SU-DHL-6 (cell line): ENCODE measurements around the gene PHACTR1.

Source experiments
- H2AFZ ChIP-seq: fragments of 200-600 bp; sonication (generic); 2 replicates; pipeline ENCODE4 v1.6.1; 2014; ENCODE audit warnings: low read depth, mild to moderate bottlenecking, moderate library complexity, mixed read lengths, antibody characterized with exemption, low read length; ENCODE audit not compliant: severe bottlenecking
- H3F3A ChIP-seq: fragments of 200-600 bp; shearing (Covaris generic); 2 replicates; pipeline ENCODE4 v1.6.0; 2016; ENCODE audit warnings: antibody characterized with exemption, mild to moderate bottlenecking; ENCODE audit not compliant: insufficient read depth
- H3K27ac ChIP-seq: fragments of 200-600 bp; sonication (generic); 2 replicates; pipeline ENCODE4 v1.5.1; 2016; ENCODE audit warnings: low read depth, mild to moderate bottlenecking, low read length, moderate library complexity, mixed read lengths
- H3K27me3 ChIP-seq: fragments of 200-600 bp; sonication (generic), shearing (Covaris generic); 2 replicates; pipeline ENCODE4 v1.6.0; 2014; ENCODE audit warnings: mild to moderate bottlenecking, low read length
- H3K36me3 ChIP-seq: fragments of 200-600 bp; sonication (generic); 2 replicates; pipeline ENCODE4 v1.6.1; 2014; ENCODE audit warnings: mild to moderate bottlenecking, low read length, mixed read lengths
- H3K4me2 ChIP-seq: fragments of 300-600, 200-600 bp; shearing (Covaris generic), sonication (generic); 2 replicates; pipeline ENCODE4 v1.6.0; 2014; ENCODE audit warnings: low read length, low read depth, mild to moderate bottlenecking; ENCODE audit not compliant: poor library complexity, severe bottlenecking
- H3K4me3 ChIP-seq: fragments of 200-600 bp; sonication (generic); 2 replicates; pipeline ENCODE4 v1.5.1; 2014; ENCODE audit warnings: antibody characterized with exemption, low read length, mild to moderate bottlenecking, mixed read lengths; ENCODE audit not compliant: insufficient read depth, poor library complexity, severe bottlenecking
- H3K79me2 ChIP-seq: fragments of 200-600 bp; sonication (generic); 2 replicates; pipeline ENCODE4 v1.6.1; 2014; ENCODE audit warnings: mild to moderate bottlenecking, low read length, moderate library complexity; ENCODE audit not compliant: insufficient read depth
- H3K9ac ChIP-seq: fragments of 200-600 bp; sonication (generic); 2 replicates; pipeline ENCODE4 v1.7.0; 2014; ENCODE audit warnings: mild to moderate bottlenecking, low read length
- H3K9me2 ChIP-seq: fragments of 200-600 bp; sonication (generic); replicated peaks from 2 replicates; pipeline ENCODE4 v1.6.1; 2014; ENCODE audit warnings: low read length; ENCODE audit not compliant: insufficient read depth
- H3K9me3 ChIP-seq: fragments of 200-600 bp; sonication (generic); 2 replicates; pipeline ENCODE4 v1.6.1; 2014; ENCODE audit warnings: low read length, mixed read lengths; ENCODE audit not compliant: insufficient read depth
- H4K20me1 ChIP-seq: fragments of 200-600 bp; sonication (generic); 2 replicates; pipeline ENCODE4 v1.6.1; 2014; ENCODE audit warnings: low read depth, mild to moderate bottlenecking, antibody characterized with exemption, low read length, moderate library complexity, mixed read lengths
- CTCF ChIP-seq: fragments of 200-600 bp; sonication (generic); IDR thresholded peaks from one replicate; pipeline ENCODE4 v1.5.1; 2017; ENCODE audit warnings: antibody characterized with exemption, mild to moderate bottlenecking, low read length, moderate library complexity; ENCODE audit not compliant: insufficient read depth, poor library complexity, severe bottlenecking
- EZH2phosphoT487 ChIP-seq: fragments of 200-600 bp; sonication (generic), shearing (Covaris generic); conservative IDR thresholded peaks from 2 replicates; pipeline ENCODE4 v1.6.1; 2018; ENCODE audit warnings: mild to moderate bottlenecking, antibody characterized with exemption, low read length, moderate library complexity, mixed read lengths

The PHACTR1 gene

GRCh38 chr6:13226071-13226470, 509.5 kb downstream of the PHACTR1 start:
- no peaks in the 10 kb centered on the region for H3K9me3 ChIP-seq
- H3K36me3 ChIP-seq = no peaks in the 10 kb centered on the region
- no peak overlapping the region for H3K4me3 ChIP-seq
- no peaks in the 10 kb centered on the region for H3K79me2 ChIP-seq
- H3K9ac ChIP-seq = no peak overlapping the region
- H4K20me1 ChIP-seq = no peaks in the 10 kb centered on the region
- no peak overlapping the region for H2AFZ ChIP-seq
- TF ChIP-seq EZH2phosphoT487 = no peak
- no peak for TF ChIP-seq CTCF
- H3K27ac ChIP-seq = no peak overlapping the region
- no peaks in the 10 kb centered on the region for H3F3A ChIP-seq
- H3K9me2 ChIP-seq = no peaks in the 10 kb centered on the region
- no peak overlapping the region for H3K4me2 ChIP-seq
- no peaks in the 10 kb centered on the region for H3K27me3 ChIP-seq

DNA sequence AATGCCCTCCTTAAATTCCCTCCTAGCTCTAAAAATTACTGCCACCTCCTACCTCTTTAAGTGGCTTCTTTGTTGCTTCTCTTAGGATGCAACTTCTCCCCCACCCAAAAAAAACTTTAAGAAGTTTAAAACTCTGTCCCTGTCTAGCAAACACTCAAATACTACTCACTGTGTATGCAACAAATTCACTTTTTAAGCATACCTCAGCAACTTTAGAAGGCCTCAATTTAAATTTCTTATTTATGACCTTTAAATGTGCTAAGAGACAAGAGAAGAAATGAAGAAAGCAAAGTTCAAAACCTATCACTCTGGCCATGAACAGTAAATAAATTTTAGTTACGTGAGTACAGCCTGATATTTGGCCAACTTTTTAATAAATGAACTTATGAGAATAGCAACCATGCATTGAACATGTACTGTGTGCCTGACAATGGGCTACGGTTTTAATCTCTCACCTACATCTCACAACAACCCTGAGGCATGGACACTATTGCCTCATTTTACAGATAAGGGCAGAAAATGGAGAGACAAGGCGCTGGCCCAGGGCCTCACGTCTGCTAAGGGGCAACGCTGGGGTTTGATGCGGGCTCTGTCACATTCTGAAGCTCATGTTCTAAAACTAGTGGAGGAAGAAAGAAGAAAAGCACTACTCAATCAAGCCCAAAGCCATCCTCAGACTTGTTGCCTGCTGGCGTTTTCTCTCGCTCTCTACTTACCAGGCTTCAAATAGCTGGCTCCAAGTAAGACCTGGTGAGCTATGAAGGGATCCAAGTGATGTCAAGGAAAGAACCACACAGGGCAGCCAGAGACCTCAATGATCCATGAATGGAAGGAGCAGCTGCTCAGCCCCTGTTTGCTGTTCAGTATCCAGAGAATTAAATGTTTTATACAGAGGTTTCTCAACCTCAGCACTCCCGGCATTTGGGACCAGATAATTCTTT, 512.0 kb downstream of the PHACTR1 start:
- Histone ChIP-seq H3K9ac (no peak overlapping the region), H3K27ac (no peak overlapping the region), H3K36me3 (no peaks in the 10 kb centered on the region), H3K4me2 (no peak overlapping the region), H4K20me1 (no peaks in the 10 kb centered on the region), H3F3A (no peaks in the 10 kb centered on the region), H3K79me2 (no peaks in the 10 kb centered on the region), H3K4me3 (no peak overlapping the region), H3K9me2 (no peaks in the 10 kb centered on the region), H2AFZ (no peak overlapping the region), H3K9me3 (no peaks in the 10 kb centered on the region), H3K27me3 (no peaks in the 10 kb centered on the region)
- no peak for TF ChIP-seq CTCF
- TF ChIP-seq EZH2phosphoT487 = no peak

DNA sequence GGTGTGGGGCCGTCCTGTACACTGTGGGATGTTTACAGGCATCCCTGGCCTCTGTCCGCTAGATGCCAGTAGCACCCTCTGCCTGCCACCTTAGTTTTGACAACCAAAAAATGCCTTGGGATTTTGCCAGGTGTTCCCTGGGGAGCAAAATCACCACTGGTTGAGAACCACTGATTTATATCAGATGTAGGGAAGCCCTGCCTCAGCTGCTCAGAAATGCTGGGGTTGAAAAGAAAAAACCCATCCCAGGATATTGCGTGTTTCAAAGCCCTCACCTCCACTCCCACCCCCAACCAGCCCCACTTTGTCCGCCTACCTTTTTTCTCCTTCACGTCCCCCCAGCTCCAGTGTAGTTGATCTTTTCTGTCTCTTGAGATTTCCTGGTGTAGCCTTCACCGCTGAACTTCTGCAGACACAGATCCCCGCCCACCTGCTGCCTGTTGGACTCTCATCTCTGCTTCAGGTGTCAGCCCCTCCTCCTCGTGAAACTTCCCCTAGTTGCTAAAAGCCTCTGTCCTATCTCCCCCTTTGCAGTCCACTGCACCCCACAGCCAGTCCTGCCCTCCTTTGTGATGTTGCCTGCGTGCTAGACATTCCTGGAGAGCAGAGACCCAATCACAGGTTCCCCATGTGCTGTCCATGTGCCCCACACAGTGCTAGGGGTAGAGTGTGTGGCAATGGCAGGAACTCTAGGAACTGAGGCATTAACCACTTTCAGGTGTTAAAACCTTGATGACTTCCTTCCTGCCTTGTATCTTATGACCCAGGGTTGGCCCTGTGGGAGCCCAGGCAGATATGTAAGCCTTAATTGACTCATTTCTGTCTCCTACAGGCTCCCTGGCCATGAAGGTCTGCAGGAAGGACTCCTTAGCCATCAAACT, 512.9 kb downstream of the PHACTR1 start:
- no peak for TF ChIP-seq EZH2phosphoT487
- TF ChIP-seq CTCF = peak; percentile 36
- Histone ChIP-seq H3F3A (no peaks in the 10 kb centered on the region), H3K27me3 (no peaks in the 10 kb centered on the region), H3K79me2 (no peaks in the 10 kb centered on the region), H3K9me3 (no peaks in the 10 kb centered on the region), H3K36me3 (no peaks in the 10 kb centered on the region), H3K9ac (no peak overlapping the region), H3K4me2 (peak overlapping the region; percentile 5), H3K27ac (no peak overlapping the region), H3K4me3 (no peak overlapping the region), H3K9me2 (no peaks in the 10 kb centered on the region), H2AFZ (no peak overlapping the region), H4K20me1 (no peaks in the 10 kb centered on the region)
